Activated T-helper 9 cell treated with anti-CD3 and anti-CD28 coated beads, Interleukin-2, amount 50 U/mL, for 16 hours (primary cell): Measurements from ENCODE around the gene AGPAT1.
A peak's percentile ranks its signal among the peaks of the same experiment; 100 is the strongest.

Source experiments
- DNase-seq: peaks from one replicate; pipeline ENCODE4 v3.0.0-alpha.2; 2020; ENCODE audit warnings: low read depth

The AGPAT1 gene

GRCh38 chr6:32168807-32169591 lies 6.9 kb downstream of the AGPAT1 start:
- no peak for DNase-seq

- no peak for DNase-seq
Measured at GRCh38 chr6:32168350-32168749, 7.5 kb downstream of the AGPAT1 start.

DNA sequence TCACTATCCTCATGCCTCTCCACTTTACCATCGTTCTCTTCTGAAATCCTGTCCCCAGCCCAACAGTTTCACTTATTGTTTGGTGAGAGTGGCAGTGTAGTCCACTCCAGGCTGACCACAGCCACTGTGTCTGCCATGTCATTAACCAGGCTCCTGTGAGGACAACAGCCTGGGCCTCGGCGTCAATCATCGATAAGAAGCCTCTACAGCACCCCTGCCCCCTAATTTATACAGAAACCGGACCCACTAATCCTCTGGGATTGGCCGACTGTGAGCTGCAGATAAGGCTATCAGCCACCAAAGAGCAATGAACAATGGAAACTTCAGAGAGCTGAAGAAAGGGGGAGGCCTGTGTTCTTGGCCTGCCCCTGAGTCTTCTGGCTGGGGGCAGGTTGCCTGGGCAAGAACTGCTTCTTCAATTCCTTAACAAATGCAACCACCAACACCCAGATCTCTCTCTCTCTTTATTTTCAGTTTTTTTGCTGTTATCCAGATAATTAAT lies 8.1 kb downstream of the AGPAT1 start:
- DNase-seq: no peak

DNA sequence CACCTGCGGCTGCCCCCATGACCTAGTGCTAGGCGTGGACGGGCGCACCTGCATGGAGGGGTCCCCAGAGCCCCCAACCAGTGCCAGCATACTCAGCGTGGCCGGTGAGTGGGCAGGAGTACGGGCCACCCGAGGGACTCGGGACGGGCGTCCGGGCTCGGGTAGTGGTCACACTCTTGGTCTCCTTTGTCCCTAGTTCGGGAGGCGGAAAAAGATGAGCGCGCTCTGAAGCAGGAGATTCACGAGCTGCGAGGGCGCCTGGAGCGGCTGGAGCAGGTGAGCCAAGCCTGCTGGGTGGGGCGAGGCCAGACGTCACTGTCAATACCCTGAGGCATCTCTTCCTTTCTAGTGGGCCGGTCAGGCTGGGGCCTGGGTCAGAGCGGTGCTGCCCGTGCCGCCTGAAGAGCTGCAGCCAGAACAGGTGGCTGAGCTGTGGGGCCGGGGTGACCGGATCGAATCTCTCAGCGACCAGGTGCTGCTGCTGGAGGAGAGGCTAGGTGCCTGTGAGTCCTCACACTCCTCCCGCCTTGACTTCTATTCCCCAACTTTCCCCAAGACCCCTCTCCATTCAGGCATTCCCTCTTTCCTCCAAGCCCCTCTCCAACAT lies 8.6 kb downstream of the AGPAT1 start:
- DNase-seq: no peak

DNA sequence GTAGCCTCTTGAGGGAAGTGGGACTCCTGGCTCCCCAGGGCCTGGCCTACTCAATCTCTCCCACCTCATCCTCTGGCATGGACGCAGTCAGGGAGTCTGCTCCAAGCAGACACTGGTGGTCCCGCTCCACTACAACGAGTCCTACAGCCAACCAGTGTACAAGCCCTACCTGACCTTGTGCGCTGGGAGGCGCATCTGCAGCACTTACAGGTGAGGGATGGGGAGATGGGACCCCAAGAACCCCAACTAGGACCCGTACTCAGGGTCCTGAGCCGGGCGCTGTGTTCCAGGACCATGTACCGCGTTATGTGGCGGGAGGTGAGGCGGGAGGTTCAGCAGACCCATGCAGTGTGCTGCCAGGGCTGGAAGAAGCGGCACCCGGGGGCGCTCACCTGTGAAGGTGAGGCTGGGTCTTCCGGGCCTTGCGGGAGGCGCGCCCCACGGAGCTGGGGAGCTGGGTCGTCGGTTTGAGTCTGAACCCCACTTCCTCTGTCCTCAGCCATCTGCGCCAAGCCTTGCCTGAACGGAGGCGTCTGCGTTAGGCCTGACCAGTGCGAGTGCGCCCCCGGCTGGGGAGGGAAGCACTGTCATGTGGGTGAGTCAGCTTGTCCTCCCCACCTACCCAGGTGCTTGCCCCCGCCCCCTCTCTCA lies 9.3 kb downstream of the AGPAT1 start:
- DNase-seq: no peak

DNA sequence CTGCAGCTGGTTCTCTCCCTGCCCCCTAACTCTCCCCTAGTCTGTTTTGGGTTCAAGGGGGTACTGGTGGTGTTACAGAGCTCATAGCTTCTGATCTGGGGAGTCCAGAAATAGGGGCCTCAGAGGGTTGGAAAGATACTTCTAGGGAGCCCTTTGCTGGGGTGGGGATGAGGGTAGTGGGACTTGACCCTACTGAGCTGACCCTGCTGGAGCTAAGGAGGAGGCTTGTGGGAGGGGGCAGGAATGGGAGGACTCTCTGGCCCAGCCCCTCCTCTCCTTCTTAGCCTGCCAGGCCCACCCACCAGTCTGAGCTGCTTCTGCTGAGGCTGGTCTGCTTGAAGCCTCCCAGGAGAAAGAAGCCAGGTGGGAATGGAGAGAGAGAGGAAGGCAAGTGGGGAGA lies 11.6 kb downstream of the AGPAT1 start, which contains the start of gene EGFL8:
TSS of gene EGFL8 (plus strand) at position 301 of the 400 bp plus-strand sequence. CDS start 1,571 bp downstream, outside the sequence.
- DNase-seq: no peak

GRCh38 chr6:32163559-32164258 lies 12.2 kb downstream of the AGPAT1 start:
- no peak for DNase-seq

DNA sequence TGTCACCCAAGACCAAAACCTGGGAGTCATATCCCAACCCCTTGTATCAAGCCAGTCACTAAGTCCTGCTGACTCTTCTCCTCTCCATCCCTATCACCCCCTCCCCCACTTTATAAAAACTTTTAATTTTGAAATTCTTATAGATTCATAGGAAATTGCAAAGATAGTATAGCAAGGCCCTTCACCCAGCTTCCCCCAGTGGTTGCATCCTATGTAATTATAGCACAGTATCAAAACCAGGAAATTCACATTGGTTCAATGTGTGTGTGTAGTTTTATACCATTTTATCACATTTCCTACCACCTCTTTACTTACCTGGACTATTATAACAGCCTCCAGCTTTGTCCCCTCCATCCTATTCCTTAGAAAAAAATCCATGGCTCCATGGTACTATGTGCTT lies 17.8 kb downstream of the AGPAT1 start:
- no peak for DNase-seq

DNA sequence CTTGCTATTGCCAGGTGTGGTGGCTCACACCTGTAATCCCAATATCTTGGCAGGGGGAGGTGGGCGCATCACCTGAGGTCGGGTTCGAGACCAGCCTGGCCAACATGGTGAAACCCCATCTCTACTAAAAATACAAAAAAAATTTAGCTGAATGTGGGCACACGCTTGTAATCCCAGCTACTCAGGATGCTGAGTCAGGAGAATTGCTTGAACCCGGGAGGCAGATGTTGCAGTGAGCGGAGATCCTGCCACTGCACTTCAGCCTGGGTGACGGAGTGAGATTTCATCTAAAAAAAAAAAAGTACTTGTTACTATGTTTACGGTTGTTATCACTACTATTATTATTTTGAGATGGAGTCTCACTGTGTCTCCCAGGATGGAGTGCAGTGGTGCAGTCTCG lies 19.0 kb downstream of the AGPAT1 start:
- DNase-seq: no peak

GRCh38 chr6:32154514-32155161 lies 21.2 kb downstream of the AGPAT1 start:
- peak; percentile 40 for DNase-seq

DNA sequence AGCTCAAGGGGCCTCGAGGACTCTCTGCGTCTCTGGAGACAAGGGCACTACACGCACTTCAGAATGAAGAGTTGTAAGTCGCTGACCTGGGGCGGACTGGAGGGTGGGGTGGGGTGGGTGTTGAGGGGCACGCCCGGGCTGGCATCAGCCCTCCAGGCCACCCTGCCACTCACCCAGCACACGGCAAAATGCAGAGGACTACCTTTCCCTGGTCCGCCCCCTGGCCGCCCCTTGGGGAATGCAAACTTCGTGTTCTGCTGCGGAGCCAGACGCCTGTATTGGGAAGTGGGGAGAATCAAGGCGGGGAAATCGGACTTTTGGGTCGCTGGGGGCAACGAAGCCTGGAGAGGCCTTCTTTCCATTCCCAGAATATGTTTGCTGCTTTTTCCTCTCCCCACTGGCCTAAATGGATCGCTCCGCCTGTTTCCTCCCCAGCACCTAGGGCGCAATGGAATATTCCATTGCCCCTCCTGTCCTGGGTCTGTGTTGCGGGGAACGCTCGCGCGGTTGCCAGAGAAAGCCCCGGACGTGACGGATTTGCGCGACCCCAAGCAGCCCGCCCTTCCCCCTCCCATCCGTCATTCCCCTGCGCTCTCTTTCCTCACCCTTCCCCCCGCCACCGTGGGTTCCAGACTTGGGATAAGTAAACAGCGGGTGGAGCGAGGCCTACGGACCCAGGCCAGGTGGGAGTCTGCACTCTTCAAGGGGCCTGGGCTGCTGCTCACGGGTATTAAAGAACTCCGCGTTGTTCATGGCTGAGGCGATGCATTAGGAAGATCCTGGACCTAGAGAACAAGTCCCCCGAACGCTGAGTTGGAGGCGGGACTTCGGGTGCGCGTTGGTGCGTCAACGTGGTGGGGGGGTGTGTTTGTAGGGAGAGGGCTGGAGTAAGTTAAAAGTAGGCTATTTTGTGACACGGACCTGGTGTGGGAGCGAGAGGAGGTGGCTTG lies 22.0 kb downstream of the AGPAT1 start, which contains the start of gene PPT2:
TSS of gene PPT2 (plus strand) at position 578 of the 950 bp plus-strand sequence. CDS start 454 bp downstream, outside the sequence.
- DNase-seq: peak; percentile 50

GRCh38 chr6:32152769-32153563 lies 22.9 kb downstream of the AGPAT1 start:
- DNase-seq: no peak

GRCh38 chr6:32151863-32152768 lies 23.8 kb downstream of the AGPAT1 start, which contains the start of gene PRRT1:
TSS of gene PRRT1 (minus strand) at chr6:32151939. CDS start at chr6:32151827, 112 bp downstream.
- no peak for DNase-seq

DNA sequence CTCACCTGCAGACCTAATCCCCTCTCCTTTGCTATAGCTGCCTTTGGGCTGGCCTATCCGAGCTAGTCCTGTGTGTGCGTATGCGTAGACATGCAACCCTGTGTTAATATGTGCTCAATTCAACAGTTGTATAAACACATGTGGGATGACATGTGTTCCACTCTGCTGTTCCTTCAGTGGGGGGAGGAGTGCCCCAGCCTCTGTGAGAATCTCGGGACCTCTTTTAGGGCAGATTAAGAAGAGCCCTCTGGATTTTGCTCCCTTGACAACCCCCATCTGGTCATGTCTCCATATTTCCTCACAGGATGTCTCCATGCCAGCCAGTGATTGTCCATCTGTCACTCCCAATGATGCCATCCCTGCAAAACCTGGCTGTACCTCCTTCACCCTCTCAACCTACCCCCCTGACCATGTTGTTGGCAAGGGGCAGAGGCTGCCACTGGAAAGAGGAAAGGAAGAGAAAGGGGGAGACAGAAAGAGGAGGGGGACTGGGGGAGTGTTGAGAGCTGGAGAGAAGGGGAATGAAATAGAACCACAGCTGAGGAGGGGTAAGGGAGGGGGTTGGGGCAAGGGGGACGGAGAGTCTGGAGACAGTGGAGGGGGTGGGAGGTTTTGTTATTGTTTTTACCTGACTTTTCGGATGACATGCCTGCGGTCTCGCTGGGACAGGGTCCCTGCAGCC lies 24.6 kb downstream of the AGPAT1 start:
- DNase-seq: no peak

DNA sequence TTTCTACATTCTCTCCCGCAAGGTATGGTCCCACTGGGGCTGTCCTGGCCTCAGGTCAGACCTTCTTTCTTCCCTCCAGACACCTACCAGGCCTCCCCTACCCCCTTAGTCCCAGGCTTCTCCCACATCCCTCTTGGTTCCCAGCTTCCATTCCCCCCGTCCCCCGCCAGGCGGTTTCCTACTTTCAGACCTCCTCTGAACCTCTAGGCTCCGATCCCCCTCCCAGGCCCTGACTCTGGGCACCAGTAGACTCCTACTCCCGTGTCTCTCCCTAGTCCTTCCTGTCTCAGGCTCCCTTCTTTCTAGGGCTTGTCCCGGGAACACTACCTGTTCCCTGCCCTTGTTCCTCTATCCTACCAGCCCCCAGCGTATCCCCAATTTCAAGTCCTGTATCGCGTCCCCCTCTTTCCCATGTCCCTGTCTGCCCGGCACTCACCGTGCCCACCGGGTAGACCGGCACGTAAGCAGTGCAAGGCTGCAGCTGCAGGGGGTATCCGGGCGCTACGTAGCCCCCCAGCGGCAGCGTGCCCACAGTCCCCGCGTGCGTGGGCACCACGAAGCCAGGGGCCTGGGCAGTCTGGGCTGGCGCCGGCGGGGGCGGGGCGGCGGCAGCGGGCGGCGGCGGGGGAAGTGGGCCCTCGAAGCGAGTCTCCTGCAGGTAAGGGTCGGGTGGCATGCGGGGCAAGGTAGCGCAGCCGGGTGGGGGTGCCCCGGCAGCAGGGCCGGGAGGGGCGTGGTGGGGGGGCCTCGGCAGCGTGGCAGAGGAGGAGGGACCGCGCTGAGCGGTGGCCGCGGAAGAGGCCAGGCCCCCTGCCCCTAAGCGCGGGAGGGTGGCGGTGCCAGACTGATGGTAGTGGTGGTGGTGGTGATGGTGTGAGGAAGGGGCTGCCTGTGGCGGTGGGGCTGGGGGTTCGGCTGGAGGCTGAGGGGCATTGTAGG lies 25.7 kb downstream of the AGPAT1 start:
- DNase-seq: no peak

- DNase-seq: no peak
Measured at GRCh38 chr6:32149092-32149755, 26.7 kb downstream of the AGPAT1 start.
